ENCODE measurements around the gene IFT74.

The IFT74 gene

DNA sequence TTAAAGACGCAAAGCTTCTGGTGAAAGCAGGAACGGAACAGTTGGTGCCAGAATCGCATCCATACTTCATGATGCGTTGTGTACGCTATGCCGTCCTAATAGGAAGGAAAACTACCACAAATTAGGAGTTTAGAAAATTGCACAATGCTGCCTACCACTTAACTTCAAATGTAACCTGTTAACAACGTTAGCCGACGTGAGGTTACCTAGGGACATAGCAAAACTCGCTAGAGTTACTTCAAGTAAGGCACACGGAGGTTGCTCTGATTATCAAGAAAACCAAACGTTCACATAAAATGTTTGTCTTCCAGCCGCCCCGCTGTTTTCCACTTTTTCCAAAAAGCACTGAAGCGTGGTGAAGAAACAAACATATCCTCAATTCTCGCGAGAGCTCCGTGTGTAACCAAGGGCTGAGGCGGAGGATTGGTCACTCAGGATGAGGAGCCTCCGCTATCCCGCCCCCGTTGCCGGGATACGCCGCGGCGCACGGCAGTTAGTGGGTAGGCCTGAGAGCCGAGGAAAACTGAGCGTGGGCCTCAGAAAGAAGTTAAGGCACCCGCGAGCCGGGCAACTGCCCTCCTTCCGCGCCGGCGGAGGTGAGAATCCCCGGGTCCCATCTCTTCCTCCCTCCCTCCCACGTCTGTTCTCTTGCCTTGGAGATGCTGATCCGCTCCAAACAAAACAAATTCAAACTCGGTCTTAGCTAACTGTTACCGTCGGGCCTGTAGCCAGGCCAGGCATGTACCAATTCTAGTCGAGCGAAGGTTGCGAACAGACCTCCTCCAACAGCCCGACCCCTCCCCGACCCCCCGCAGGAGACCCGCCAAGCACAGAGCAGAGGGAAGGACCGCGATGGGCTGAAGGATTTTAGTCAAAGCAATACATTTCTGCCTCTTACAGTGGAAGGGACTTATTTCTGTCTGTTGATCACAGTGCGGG is at the start of gene IFT74:
Gene IFT74, plus strand, starts transcription at position 492 of the 939 bp plus-strand sequence. CDS start 5,556 bp downstream, outside the sequence.
- DNase-seq = peak; percentile 71 to 89 (median 80)

GRCh38 chr9:26913138-26913668 is 43.0 kb upstream of the IFT74 start:
- DNase-seq = no peak

DNA sequence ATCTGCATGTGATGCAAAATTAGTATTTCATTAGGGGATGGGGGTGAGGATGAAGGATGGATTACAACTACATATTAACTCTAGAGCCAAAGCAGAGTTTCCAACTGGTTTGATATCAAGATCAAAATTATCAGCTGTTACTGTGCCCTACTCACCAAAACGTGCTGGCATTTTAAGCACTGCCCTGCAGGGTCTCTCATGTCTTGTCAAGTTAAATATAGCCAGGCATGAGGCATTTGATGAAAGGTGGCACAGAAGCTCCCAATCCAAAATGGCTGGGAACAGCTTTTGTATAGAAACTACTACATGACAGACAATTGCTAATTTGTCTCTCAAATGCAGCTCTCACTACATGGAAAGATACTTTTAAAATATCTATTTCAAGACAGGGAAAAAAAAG is 36.5 kb upstream of the IFT74 start:
- no peak for DNase-seq

GRCh38 chr9:26925609-26926008 is 30.6 kb upstream of the IFT74 start:
- DNase-seq = no peak

- DNase-seq = no peak
These were observed 27.2 kb upstream of the IFT74 start for GRCh38 chr9:26928902-26929495.

GRCh38 chr9:26935847-26936246 is 20.4 kb upstream of the IFT74 start:
- DNase-seq = no peak

- no peak for DNase-seq
These were observed 18.3 kb upstream of the IFT74 start for GRCh38 chr9:26937816-26938371.

DNA sequence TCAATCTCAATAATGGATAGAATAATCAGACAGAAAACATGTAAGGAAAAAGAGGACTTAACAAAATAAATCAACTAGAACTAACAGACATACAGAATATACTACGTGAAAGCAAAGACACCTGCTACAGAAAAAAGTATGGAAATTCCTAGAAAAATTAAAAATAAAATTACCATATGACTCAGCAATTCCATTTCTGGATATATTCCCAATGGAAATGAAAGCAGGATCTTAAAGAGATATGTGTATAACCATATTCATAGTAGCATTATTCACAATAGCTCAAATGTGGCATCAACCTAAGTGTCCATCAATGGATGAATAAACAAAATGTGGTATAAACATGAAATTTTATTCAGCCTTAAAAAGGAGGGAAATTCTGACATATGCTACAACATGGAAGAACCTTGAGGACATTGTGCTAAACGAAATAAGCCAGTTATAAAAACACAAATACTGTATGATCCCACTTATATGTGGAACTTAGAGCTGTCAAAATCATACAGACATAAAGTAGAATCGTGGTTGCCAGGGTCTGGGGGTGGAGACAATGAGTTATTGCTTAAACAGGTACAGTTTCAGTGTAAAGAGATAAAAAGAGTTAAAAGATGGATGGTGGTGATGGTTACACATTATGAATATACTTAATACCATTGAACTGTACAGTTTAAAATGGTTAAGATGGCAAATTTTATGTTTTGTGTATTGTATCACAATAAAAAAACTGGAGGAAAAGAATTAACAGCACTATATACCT is 16.1 kb upstream of the IFT74 start:
- no peak for DNase-seq

- no peak for DNase-seq
These were observed 15.4 kb upstream of the IFT74 start for GRCh38 chr9:26940779-26941178.

DNA sequence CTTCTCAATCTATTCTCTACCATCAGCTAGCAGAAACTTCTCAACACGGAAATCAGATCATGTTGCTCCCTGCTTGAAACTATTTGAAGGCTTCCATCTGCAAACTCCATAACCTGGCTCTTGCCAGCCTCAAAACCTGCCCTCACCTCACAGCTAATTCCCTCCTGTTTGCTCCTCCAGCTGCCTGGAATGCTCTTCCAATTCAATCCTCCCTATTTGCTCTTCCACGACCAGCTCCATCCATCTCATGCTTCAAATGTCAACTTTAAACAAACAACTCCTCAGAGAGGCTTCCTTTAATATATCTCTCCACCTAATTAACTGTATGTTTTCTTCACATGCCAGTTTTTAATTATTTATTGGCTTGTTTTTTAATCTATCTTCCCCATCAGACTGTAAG is 10.6 kb upstream of the IFT74 start:
- no peak for DNase-seq

DNA sequence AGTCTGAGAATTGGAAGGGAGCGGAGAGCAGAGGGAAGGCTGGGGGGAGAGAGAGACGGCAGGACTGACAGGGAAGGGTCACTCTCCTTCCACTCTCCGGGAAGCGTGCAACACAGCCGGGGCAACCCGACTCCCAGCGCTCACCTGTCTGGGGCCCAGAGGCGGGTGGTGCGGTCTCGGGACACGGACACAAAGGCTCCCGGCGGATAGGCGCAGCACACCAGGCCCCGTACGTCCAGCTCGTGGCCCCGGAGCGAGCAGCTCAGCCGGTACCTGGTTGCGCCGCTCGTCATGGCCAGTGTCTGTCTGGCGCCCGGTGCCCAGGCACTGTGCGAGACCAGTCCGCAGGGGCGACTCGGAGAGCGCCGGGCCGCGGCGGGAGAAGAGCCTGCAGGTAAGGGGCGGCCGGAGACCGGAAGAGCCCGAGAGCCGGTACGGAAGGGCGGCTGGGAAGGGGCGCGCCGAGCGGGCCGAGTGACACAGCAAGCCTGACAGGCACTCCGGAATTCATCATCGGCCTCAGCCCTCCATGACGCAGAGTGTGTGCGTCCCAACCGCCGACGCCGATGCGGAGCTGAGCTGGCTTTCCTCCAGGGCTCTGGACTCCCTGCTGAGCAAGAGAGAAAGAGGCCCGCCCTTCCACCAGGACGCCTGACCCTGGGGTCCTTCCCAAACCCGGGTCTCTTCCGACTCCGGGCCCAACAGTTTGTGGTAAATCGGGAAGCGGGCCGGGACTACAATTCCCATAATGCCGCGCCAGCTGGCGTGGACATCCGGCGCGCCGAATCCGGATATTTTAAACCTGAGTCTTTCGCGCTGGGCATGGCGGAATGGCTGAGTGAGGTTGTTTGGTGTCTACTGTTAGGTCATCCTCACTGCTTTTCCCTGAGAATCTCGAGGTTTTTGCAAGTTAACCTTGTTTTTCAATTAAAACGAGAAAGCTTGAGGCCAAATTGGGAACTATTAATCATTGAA is 9.2 kb upstream of the IFT74 start, which contains the start of gene PLAA:
Gene PLAA, minus strand, starts transcription at position 490 of the 975 bp plus-strand sequence. Its CDS starts 197 bp downstream, at position 293.
- DNase-seq = peak; percentile 75 to 82 (median 78)

GRCh38 chr9:26947736-26948135 is 8.5 kb upstream of the IFT74 start:
- no peak for DNase-seq

DNA sequence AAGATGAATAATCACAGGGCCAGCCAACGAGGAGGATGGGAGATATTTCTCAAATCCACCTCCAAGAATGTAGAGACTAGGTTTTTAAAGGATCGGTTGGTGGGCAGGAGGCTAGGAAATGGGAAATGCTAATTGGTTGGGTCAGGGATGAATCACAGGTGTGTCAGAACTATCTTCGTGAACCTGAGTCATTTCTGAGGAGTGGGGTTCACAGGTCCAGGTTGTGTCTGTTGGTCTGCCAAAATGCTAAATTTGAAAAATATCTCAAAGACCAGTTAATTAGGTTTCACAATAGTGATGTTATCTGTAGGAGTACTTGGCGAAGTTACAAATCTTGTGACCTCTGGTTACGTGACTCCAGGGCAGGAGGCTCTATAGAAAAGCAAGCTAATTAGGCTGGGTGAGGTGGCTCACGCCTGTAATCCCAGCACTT is 6.6 kb upstream of the IFT74 start:
- DNase-seq = no peak

- DNase-seq = no peak
These were observed 5.7 kb upstream of the IFT74 start for GRCh38 chr9:26950521-26950920.

GRCh38 chr9:26951794-26952193 is 4.4 kb upstream of the IFT74 start:
- DNase-seq = no peak

DNA sequence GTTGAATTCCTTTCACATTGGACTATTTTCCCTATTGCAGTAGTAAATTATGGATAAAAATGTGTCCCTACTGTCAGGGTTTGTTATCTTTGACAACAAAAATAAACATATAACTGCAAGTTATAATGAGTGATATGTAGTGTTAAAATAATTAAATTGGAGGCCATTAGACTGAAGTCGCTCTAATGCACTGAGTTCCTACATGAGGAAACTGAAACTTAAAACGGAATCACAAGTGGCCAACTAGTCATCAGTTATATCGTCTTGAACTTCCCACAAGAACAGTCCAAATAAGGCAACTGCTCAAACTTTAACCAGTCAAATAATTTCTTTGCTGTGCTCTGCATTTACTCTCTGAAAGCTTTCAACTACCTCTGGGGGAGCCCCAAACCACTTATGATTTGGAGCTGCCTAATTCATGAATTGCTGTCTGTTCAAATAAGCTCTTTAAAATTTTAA is 2.1 kb upstream of the IFT74 start:
- no peak for DNase-seq

- DNase-seq = no peak
These were observed 849 bp upstream of the IFT74 start for GRCh38 chr9:26955222-26955903.

DNA sequence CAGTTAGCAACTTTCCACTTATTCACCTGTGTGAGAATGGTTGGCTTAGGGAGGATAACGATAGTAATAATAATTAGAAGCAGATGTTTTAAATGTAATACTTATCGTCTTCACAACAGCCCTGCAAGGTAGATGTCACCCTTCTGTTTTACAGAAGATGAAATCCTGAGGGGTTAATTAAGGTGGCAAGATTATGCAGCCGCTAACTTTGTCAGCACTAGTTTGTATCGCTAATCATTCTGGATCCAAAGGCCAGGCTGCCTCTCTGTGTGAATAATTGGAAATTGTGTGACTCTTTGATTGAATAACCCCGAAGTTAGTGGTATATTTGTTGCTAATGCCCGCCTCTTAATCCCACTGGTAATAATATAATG is 635 bp downstream of the IFT74 start:
- no peak for DNase-seq

- no peak for DNase-seq
These were observed 15.5 kb downstream of the IFT74 start for GRCh38 chr9:26971721-26972120.

GRCh38 chr9:26973989-26974388 is 17.8 kb downstream of the IFT74 start:
- DNase-seq = no peak

DNA sequence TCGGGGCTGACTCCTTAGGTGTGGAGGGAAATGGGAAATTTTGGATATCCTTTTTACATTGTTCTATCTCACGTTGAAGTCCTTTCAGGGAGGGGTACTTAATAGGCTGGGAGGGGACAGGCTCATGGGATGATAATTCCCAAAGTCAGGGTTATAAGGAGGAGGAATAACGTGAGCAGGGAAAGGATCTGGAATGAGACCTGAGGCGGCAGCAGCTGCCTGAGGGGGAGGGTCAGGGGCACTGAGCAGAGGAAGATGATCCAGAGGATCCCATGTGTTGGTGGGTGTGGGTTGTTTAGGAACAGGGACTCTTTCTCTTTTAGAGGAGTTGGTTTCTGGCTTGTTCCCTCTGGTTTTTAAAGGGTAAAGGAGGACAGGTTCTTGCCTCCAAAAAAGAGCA is 18.7 kb downstream of the IFT74 start:
- no peak for DNase-seq

Data from activated naive CD4-positive, alpha-beta T cell (primary cell).